Adrenal gland (tissue), 12 donors: ENCODE data around the gene EXOSC9. TPM values are rescaled to one million over a fixed set of nuclear protein-coding genes. Genes with fewer than 3 reads are reported as not detected.

Experiments
- DNase-seq, 7 donors: peaks; one replicate each; pipeline ENCODE4 v3.0.0-alpha.2; 2019 to 2020
- H3K27ac ChIP-seq, 5 donors: fragments of 200-600 bp; sonication (generic) in 4 of 5; 1 replicate in 3 of 5; 2 replicates in 2 of 5; pipeline versions ENCODE4 v1.5.1 to v1.8.0; 2016 to 2020; ENCODE audit warnings: mild to moderate bottlenecking in 1 of 5
- H3K27me3 ChIP-seq: fragments of 200-600 bp; 2 replicates; pipeline ENCODE4 v1.8.0; 2021
- H3K36me3 ChIP-seq, 2 donors: fragments of 200-600 bp; replicated peaks in 1 of 2; 1 replicate in 1 of 2; 2 replicates in 1 of 2; pipeline versions ENCODE4 v1.5.1 to v1.8.0; 2018 to 2022
- H3K4me1 ChIP-seq, 2 donors: fragments of 200-600 bp; replicated peaks in 1 of 2; 1 replicate in 1 of 2; 2 replicates in 1 of 2; pipeline versions ENCODE4 v1.5.1 to v1.8.0; 2018 to 2021
- H3K4me3 ChIP-seq, 4 donors: fragments of 200-600 bp; sonication (generic) in 3 of 4; one replicate each; pipeline ENCODE4 v1.5.1; 2016 to 2018
- H3K9me3 ChIP-seq, 3 donors: fragments of 200-600 bp; sonication (generic) in 1 of 3; replicated peaks in 1 of 3; 1 replicate in 2 of 3; 2 replicates in 1 of 3; pipeline versions ENCODE4 v1.5.1 to v1.8.0; 2016 to 2021
- CTCF ChIP-seq, 6 experiments: fragments of 450-650 bp in 4 of 6; fragments of 200-600 bp in 2 of 6; sonication (generic) in 1 of 6; IDR thresholded peaks; 1 replicate in 5 of 6; 2 replicates in 1 of 6; pipeline versions ENCODE4 v1.5.1 to v1.8.0; 2016 to 2021; ENCODE audit warnings: antibody characterized with exemption in 6 of 6, mild to moderate bottlenecking in 2 of 6, moderate library complexity in 1 of 6
- POLR2A ChIP-seq, 2 donors: fragments of 450-650 bp; IDR thresholded peaks; one replicate each; pipeline ENCODE4 v1.6.1; 2017; ENCODE audit warnings: antibody characterized with exemption in 2 of 2, mild to moderate bottlenecking in 2 of 2, moderate library complexity in 1 of 2
- WGBS, 4 donors: extraction: QIAGEN DNeasy Blood & Tissue Kit in 2 of 4; methylation state at CpG; one replicate each; pipeline versions ENCODE4 v1.1.5 to v1.1.7; 2013 to 2017; 5-methylcytosine and 5-hydroxymethylcytosine counted together
- intact Hi-C, 2 donors: fragments of 100-400 bp; cut with DNase I; formaldehyde crosslinking; loops; one replicate each; pipeline versions ENCODE4 v1.14.1 to v1.15.0; 2022 to 2023
- polyA plus RNA-seq, 3 donors: library from polyadenylated mRNA; stranded (reverse); fragments of 200-250 nt in 2 of 3; fragments of 350-450 nt in 1 of 3; fragmentation: Illumina TruSeq in 1 of 3; extraction: RNeasy Lipid Tissue Mini Kit (QIAGEN cat#74804) in 1 of 3; gene quantifications; one replicate each; pipeline ENCODE4 v1.2.3, GENCODE V29; 2013 to 2014
- total RNA-seq, 9 donors: library from RNA; depleted of rRNA in 4 of 9; stranded (reverse); fragments of >200 nt in 4 of 9; fragments of 120-200 nt in 1 of 9; fragmentation: NEBNext Ultra II Directional in 1 of 9; extraction: Animal tissue kit (Norgen Biotek cat#: 25700) in 1 of 9; gene quantifications; one replicate each; pipeline versions ENCODE4 v1.1.0 to v1.2.4, GENCODE V29; 2013 to 2023
- donor health status: healthy with polysubstance abuse.
- donor health status: Bipolar disorder and iron deficiency.
- donor health status: DM: yes; HTN: yes; CAD: no.
- donor health status: DM: no; HTN: no; CAD: no.
- donor health status: DM: no; HTN: no; CAD: no.
- donor health status: DM: yes; HTN: yes; CAD: no.

EXOSC9 gene
- total and polyA plus RNA-seq, 12 donors, result 10.6 to 41.3 (median 22.1) TPM

- TF ChIP-seq CTCF (IDR thresholded peaks at IDR 0.05) (no peak), POLR2A (IDR thresholded peaks at IDR 0.05) (no peak)
- WGBS, 4 donors, result 75 to 84% (median 76%) methylated on average over 1 of the region's 1 CpG
- Histone ChIP-seq H3K36me3 (peaks cover 0 to 8% of the 10 kb centered on the region in 2 donors), H3K27ac (peak overlapping the region in 1 of 5 donors; percentile 18), H3K27me3 (no peaks in the 10 kb centered on the region), H3K9me3 (no peaks in the 10 kb centered on the region), H3K4me1 (peaks cover 0 to 8% of the 10 kb centered on the region in 2 donors), H3K4me3 (no peak overlapping the region)
- no peak for DNase-seq
- intact Hi-C loops, result no loop called here
Measured at GRCh38 chr4:121827853-121828252, 26.7 kb downstream of the EXOSC9 start.

GRCh38 chr4:121829511-121829910 is 28.4 kb downstream of the EXOSC9 start:
- Histone ChIP-seq H3K36me3 (peaks cover 0 to 8% of the 10 kb centered on the region in 2 donors), H3K4me1 (no peaks in the 10 kb centered on the region), H3K27me3 (no peaks in the 10 kb centered on the region), H3K4me3 (no peak overlapping the region), H3K27ac (no peak overlapping the region), H3K9me3 (no peaks in the 10 kb centered on the region)
- TF ChIP-seq POLR2A (IDR thresholded peaks at IDR 0.05) (no peak), CTCF (IDR thresholded peaks at IDR 0.05) (no peak)
- DNase-seq, result no peak
- WGBS, 4 donors, result 81 to 98% (median 92%) methylated on average over 3 to 5 of the region's 5 CpGs
- intact Hi-C loops, result no loop called here

DNA sequence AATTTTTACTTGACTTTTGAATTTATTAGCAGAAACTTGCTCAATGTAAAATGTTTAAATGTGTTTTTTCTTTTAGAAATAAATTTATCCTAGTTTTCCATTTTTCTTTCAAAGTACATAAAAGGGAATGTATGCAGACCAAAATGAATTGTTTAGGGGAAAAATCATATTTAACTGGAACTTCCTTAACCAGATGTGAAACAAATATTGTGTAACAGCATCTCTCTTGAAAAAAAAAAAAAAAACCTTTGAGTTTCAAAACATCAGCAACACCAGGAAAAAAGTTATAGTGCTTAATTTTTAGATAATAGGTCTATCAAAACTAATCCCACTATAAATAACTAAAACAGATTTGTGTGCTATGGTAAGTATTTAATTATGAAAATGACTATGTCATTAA is 37.0 kb downstream of the EXOSC9 start:
- H3K27ac ChIP-seq, result no peak overlapping the region
- H3K36me3 ChIP-seq, result peaks cover 0 to 9% of the 10 kb centered on the region in 2 donors

DNA sequence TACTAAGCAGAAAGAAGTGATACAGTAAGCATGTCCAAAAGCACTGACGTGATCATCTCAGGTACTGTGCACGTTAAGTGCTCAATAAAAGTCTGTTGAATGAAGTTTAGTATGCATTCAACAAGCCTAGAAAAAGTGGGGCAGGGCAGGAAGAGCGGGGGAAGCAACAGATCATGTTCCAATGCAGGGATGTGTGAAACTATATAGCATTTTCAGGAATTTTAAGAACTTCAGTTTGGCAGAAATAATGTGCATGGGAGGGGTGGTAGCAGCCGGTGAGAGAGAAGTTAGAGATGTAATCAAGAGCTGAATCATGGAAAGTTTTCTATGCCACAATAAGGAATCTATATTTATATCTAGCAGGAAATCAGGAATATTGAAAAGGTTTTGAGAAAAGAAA is 41.7 kb downstream of the EXOSC9 start:
- TF ChIP-seq POLR2A (IDR thresholded peaks at IDR 0.05) (no peak), CTCF (IDR thresholded peaks at IDR 0.05) (no peak)
- 93 to 96% (median 94%) methylated on average over 4 of the region's 4 CpGs for WGBS, 4 donors
- Histone ChIP-seq H3K27ac (no peak overlapping the region), H3K4me1 (no peaks in the 10 kb centered on the region), H3K27me3 (no peaks in the 10 kb centered on the region), H3K9me3 (no peaks in the 10 kb centered on the region), H3K4me3 (no peak overlapping the region), H3K36me3 (peaks cover 0 to 22% of the 10 kb centered on the region in 2 donors)
- DNase-seq, result no peak
- intact Hi-C loops, result no loop called here

More for the DNA sequence above, 37.0 kb downstream of the EXOSC9 start:
- Histone ChIP-seq H3K4me3 (no peak overlapping the region), H3K4me1 (no peaks in the 10 kb centered on the region), H3K9me3 (no peaks in the 10 kb centered on the region), H3K27me3 (no peaks in the 10 kb centered on the region)
- DNase-seq, result no peak
- intact Hi-C loops, result no loop called here
- TF ChIP-seq POLR2A (IDR thresholded peaks at IDR 0.05) (no peak), CTCF (IDR thresholded peaks at IDR 0.05) (no peak)
